Activated CD4-positive, CD25-positive, alpha-beta regulatory T cell treated with anti-CD3 and anti-CD28 coated beads, Interleukin-2, amount 50 U/mL, for 24 hours (primary cell): ENCODE results near the gene DDX1.
"Not testable (repeated sequence)": the region's sequence is repeated elsewhere in the genome, so short reads cannot be mapped to it uniquely, and the experiment has no call there.

Experiments
- ATAC-seq, 2 donors: fragments of 150-1000 bp; cut with Tn5 transposase; one replicate each; pipeline ENCODE4 v1.10.0; 2021; ENCODE audit warnings: mild to moderate bottlenecking in 1 of 2, moderate library complexity in 1 of 2

The DDX1 gene

GRCh38 chr2:15678909-15679308, 87.2 kb downstream of the DDX1 start:
- ATAC-seq: no peak

DNA sequence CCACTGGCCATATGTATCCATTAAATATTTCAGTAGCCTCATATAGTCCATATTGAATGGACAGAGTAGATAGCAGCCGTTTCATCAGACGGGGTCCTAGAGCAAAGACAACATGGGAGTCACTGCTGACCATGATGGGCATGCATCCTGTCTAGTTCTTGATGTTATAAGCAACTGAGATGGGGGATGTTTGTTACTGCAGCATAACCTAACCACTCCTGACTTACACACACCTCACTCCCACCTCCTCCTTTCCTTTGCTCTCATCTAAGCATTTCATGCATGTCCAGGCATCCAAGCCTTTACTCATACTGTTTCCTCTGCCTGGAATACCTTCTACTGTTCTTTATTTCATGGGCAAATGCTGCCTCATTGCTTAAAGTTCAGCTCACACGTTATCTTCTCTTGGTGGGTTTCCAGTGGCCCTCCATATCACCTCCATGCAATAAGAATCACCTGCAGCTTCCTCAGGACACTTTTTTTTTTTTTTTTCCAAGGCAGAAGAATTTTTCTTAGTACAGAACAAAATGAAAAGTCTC, 87.8 kb downstream of the DDX1 start:
- ATAC-seq: no peak

GRCh38 chr2:15680132-15680531, 88.5 kb downstream of the DDX1 start:
- ATAC-seq: not testable (repeated sequence)
